Mucosa of rectum (tissue), 2 donors: Measurements from ENCODE around the gene ISCA2.

Source experiments
- H3K27ac ChIP-seq, 2 donors: one replicate each; pipeline ENCODE4 v1.7.0; 2013; ENCODE audit warnings: inconsistent platforms in 2 of 2, low read depth in 2 of 2, low read length in 2 of 2
- H3K27me3 ChIP-seq, 2 donors: one replicate each; pipeline ENCODE4 v1.7.0; 2013; ENCODE audit warnings: low read length in 2 of 2; ENCODE audit not compliant: control insufficient read depth in 2 of 2, insufficient read depth in 2 of 2
- H3K36me3 ChIP-seq, 2 donors: one replicate each; pipeline ENCODE4 v1.7.0; 2013; ENCODE audit warnings: low read length in 2 of 2; ENCODE audit not compliant: control insufficient read depth in 2 of 2, insufficient read depth in 2 of 2
- H3K4me1 ChIP-seq, 2 donors: one replicate each; pipeline ENCODE4 v1.7.0; 2013; ENCODE audit warnings: low read length in 2 of 2, mild to moderate bottlenecking in 1 of 2; ENCODE audit not compliant: control insufficient read depth in 2 of 2, insufficient read depth in 2 of 2
- H3K4me3 ChIP-seq, 2 donors: one replicate each; pipeline ENCODE4 v1.7.0; 2013; ENCODE audit warnings: low read length in 2 of 2
- H3K9ac ChIP-seq, 2 donors: one replicate each; pipeline ENCODE4 v1.7.0; 2013; ENCODE audit warnings: low read length in 2 of 2, low read depth in 1 of 2, mild to moderate bottlenecking in 1 of 2
- H3K9me3 ChIP-seq, 2 donors: one replicate each; pipeline ENCODE4 v1.7.0; 2013; ENCODE audit warnings: low read length in 2 of 2; ENCODE audit not compliant: control insufficient read depth in 2 of 2
- donor health status: healthy.
- donor health status: Normal muscosa, but diverticular disease.

The ISCA2 gene

DNA sequence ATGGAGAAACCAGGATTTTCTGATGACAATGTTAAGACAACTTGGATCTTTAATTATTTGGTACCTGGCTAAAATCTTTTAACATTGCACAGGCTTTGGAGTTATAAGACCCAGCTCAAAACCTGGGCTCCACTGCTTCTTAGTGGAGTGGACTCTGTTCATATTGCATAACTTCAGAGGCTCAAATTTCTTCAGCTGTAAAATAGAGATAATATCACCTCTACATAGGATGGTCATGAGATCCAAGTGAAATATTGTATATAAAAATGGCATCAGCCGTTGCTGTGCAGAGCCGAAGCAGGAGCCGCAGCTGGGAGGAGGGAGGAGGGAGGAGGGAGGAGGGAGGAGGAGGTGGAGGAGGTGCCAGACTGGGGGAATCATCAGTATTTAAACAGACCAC is 11.0 kb upstream of the ISCA2 start:
- H3K4me3 ChIP-seq = no peak overlapping the region
- no peaks in the 10 kb centered on the region for H3K9me3 ChIP-seq
- H3K36me3 ChIP-seq = peaks cover 33 to 42% of the 10 kb centered on the region in 2 donors
- H3K9ac ChIP-seq = no peak overlapping the region
- H3K27ac ChIP-seq = no peak overlapping the region
- no peaks in the 10 kb centered on the region for H3K4me1 ChIP-seq
- H3K27me3 ChIP-seq = no peaks in the 10 kb centered on the region

DNA sequence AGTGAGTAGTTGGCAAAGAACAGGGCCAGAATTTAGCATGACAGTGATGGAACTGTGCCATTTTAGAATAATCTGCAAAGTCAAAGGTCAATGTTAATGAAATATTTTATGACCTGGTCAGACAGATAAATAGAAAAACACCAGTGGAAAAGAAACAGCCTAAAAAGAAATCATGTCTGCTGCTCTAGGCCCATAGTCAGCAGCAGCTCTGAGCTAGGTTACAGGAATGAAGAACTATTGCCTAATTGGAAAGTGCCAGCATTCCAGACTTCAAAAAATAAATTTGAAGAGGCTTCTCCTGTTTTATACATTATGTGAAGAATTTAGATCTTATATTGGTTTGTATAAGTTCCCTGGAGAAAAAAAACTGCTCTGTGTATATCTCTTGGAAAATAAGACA is 10.2 kb upstream of the ISCA2 start:
- Histone ChIP-seq H3K4me3 (no peak overlapping the region), H3K27ac (no peak overlapping the region), H3K9ac (no peak overlapping the region), H3K27me3 (no peaks in the 10 kb centered on the region), H3K36me3 (peaks cover 33 to 42% of the 10 kb centered on the region in 2 donors), H3K9me3 (no peaks in the 10 kb centered on the region), H3K4me1 (no peaks in the 10 kb centered on the region)

DNA sequence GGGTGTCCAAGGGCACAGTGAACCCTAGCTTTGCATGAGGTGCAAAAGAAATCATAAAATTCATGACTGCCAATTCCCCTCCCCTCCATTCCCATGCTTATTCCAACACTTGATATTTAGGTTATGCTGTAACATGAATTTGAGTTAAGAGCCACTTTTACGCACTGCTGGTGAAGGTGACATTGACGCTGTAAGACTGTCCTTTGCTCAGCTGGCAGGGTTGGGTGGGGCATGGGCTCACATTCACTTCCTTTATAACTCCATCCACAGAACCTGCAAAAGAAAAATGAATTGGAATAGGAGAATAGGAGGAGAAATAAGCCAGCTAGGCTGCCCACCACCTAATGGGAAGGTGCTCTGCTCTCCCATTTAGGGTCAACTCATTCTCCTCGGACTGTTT is 7.4 kb upstream of the ISCA2 start:
- H3K4me1 ChIP-seq = no peaks in the 10 kb centered on the region
- no peak overlapping the region for H3K4me3 ChIP-seq
- no peaks in the 10 kb centered on the region for H3K27me3 ChIP-seq
- no peak overlapping the region for H3K27ac ChIP-seq
- H3K9ac ChIP-seq = no peak overlapping the region
- peaks cover 24 to 26% of the 10 kb centered on the region in 2 donors for H3K36me3 ChIP-seq
- H3K9me3 ChIP-seq = no peaks in the 10 kb centered on the region

- Histone ChIP-seq H3K9ac (no peak overlapping the region), H3K4me3 (no peak overlapping the region), H3K27ac (no peak overlapping the region), H3K27me3 (no peaks in the 10 kb centered on the region), H3K4me1 (peaks cover 8 to 9% of the 10 kb centered on the region in 2 donors), H3K36me3 (peaks cover 5 to 7% of the 10 kb centered on the region in 2 donors), H3K9me3 (no peaks in the 10 kb centered on the region)
These were observed 4.7 kb upstream of the ISCA2 start for GRCh38 chr14:74488786-74489397.

- Histone ChIP-seq H3K9ac (no peak overlapping the region), H3K4me1 (peaks cover 13 to 16% of the 10 kb centered on the region in 2 donors), H3K9me3 (no peaks in the 10 kb centered on the region), H3K36me3 (peaks cover 0 to 7% of the 10 kb centered on the region in 2 donors), H3K4me3 (no peak overlapping the region), H3K27me3 (no peaks in the 10 kb centered on the region), H3K27ac (no peak overlapping the region)
These were observed 3.1 kb upstream of the ISCA2 start for GRCh38 chr14:74490486-74490885.

DNA sequence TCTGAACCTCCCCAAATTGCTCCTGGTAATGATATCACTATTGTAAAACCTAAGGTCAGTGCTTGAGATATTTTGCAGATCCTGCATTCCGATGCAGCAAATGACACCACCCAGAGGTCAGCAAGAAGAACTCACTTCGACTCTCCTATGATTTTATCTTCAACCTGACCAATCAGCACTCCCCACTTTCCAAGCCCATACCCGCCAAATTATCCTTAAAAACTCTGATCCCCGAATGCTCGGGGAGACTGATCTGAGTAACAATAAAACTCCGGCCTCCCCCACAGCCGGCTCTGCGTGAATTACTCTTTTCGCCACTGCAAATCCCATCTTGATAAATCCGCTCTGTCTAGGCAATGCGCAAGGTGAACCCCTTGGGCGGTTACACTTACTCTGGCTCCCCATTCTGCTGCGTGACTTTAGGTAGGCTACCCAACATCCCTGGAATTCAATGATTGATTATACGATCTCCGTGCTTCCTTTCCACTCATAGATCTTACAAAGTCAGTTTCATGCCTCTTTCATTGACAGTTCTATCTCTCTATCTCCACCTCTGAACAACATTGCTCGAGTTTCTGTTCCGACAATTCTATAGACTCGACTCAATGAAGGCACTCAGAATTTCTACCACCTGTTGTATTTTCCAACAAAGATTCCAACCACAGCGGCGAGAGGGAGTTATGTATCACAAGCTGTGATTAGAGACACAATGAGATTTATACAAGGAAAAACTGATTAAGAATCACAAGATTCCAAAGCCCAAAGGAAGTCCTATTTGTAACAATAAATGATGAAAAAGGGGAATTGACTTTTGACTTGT is 1.4 kb upstream of the ISCA2 start:
- peak overlapping the region; percentile 81 to 91 for H3K9ac ChIP-seq
- H3K27ac ChIP-seq = peak overlapping the region; percentile 88 to 92
- H3K4me1 ChIP-seq = peaks cover 13 to 16% of the 10 kb centered on the region in 2 donors
- H3K9me3 ChIP-seq = no peaks in the 10 kb centered on the region
- peak overlapping the region; percentile 75 to 89 for H3K4me3 ChIP-seq
- H3K36me3 ChIP-seq = peaks cover 0 to 6% of the 10 kb centered on the region in 2 donors
- H3K27me3 ChIP-seq = no peaks in the 10 kb centered on the region

DNA sequence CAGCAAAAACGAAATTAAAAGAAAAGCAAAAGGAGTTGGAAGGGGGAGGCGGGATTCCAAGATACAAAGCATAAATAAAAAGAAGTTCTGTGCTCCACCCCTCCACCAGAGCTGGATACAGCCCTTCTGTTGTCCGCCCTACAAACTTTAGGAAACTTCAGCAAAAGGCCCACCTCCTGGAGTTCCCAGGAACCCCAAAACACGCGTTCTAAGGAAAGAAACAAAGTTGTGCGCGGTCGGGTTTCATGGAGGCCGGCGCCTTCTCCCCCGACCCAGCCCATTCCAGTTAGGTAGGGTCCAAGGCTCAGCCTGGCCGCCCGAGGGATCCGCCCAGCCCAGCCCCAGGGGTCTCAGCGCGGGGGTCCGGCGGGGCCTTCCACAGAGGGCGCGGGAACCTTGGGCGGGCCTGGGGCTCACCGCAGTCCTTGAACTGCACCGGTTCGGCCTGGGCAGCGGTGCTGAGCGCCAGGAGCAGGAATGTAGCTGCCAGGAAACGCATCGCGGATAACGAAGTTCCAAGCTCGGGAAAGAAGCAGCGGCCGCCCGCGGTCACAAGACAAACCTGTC is 706 bp upstream of the ISCA2 start, which contains the start of gene NPC2:
Gene NPC2, minus strand, starts transcription at position 530 of the 567 bp plus-strand sequence. Its CDS starts 31 bp downstream, at position 499.
- Histone ChIP-seq H3K36me3 (peaks cover 0 to 6% of the 10 kb centered on the region in 2 donors), H3K27me3 (no peaks in the 10 kb centered on the region), H3K27ac (peak within 1 kb of the TSS; percentile 88 to 92), H3K9ac (peak within 1 kb of the TSS; percentile 89 to 98), H3K9me3 (no peaks in the 10 kb centered on the region), H3K4me3 (peak within 1 kb of the TSS; percentile 95 to 98), H3K4me1 (peaks cover 13 to 16% of the 10 kb centered on the region in 2 donors)

DNA sequence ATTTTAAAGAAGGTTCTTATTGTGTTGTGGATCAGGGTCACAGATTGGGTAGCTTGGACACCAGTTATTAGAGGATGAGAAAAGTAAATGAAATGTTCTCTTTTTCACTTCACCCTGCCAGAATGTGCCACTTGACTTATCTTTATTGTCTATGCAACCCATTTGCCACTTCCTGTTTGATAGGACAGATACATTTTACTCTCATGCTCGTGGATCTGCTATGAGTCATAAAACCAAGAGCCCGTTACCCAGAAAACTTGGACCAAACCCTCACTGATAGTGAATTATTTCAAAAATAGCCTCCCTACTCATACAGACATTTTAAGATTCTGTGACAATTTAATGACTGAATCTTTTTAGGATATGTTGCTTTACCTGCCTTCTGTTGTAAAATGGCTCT is 1.8 kb downstream of the ISCA2 start:
- Histone ChIP-seq H3K9me3 (no peaks in the 10 kb centered on the region), H3K4me1 (peaks cover 13 to 16% of the 10 kb centered on the region in 2 donors), H3K27ac (no peak overlapping the region), H3K9ac (no peak overlapping the region), H3K4me3 (no peak overlapping the region), H3K27me3 (no peaks in the 10 kb centered on the region), H3K36me3 (peaks cover 0 to 4% of the 10 kb centered on the region in 2 donors)

GRCh38 chr14:74500417-74501134 is 7.0 kb downstream of the ISCA2 start:
- no peak overlapping the region for H3K9ac ChIP-seq
- no peak overlapping the region for H3K27ac ChIP-seq
- H3K4me1 ChIP-seq = no peaks in the 10 kb centered on the region
- peaks cover 0 to 4% of the 10 kb centered on the region in 2 donors for H3K36me3 ChIP-seq
- no peaks in the 10 kb centered on the region for H3K27me3 ChIP-seq
- no peak overlapping the region for H3K4me3 ChIP-seq
- no peaks in the 10 kb centered on the region for H3K9me3 ChIP-seq
